ENCODE measurements around the gene ANOS1. TPM values are rescaled to one million over a fixed set of nuclear protein-coding genes. Genes with fewer than 3 reads are reported as not detected.
"Not testable (repeated sequence)": the region's sequence is repeated elsewhere in the genome, so short reads cannot be mapped to it uniquely, and the experiment has no call there.

ANOS1 gene
- total RNA-seq, 1 donor from 2014 or later, result not detected

GRCh38 chrX:8548446-8548845 is 183.5 kb downstream of the ANOS1 start:
- no peak overlapping the region for H3K4me3 Mint-ChIP-seq
- no peaks in the 10 kb centered on the region for H3K36me3 Mint-ChIP-seq (ENCODE audit: low read depth)
- H3K27me3 Mint-ChIP-seq (ENCODE audit: insufficient read depth), result no peaks in the 10 kb centered on the region
- H3K9me3 Mint-ChIP-seq, result peaks cover 6% of the 10 kb centered on the region
- no peaks in the 10 kb centered on the region for H3K4me1 Mint-ChIP-seq (ENCODE audit: low read depth)
- no peak for DNase-seq (ENCODE audit: low spot score)
- intact Hi-C loops (cut with micrococcal nuclease), result no loop called here
- no peak overlapping the region for H3K27ac Mint-ChIP-seq

GRCh38 chrX:8546715-8547114 is 185.2 kb downstream of the ANOS1 start:
- Mint-ChIP-seq H3K4me1 (ENCODE audit: low read depth) (no peaks in the 10 kb centered on the region), H3K27me3 (ENCODE audit: insufficient read depth) (no peaks in the 10 kb centered on the region), H3K27ac (no peak overlapping the region), H3K9me3 (peaks cover 6% of the 10 kb centered on the region), H3K4me3 (no peak overlapping the region), H3K36me3 (ENCODE audit: low read depth) (no peaks in the 10 kb centered on the region)
- intact Hi-C loops (cut with micrococcal nuclease), result no loop called here
- no peak for DNase-seq (ENCODE audit: low spot score)

GRCh38 chrX:8520791-8521190 is 211.1 kb downstream of the ANOS1 start:
- H3K4me1 Mint-ChIP-seq (ENCODE audit: low read depth), result no peaks in the 10 kb centered on the region
- no peaks in the 10 kb centered on the region for H3K27me3 Mint-ChIP-seq (ENCODE audit: insufficient read depth)
- no peak overlapping the region for H3K4me3 Mint-ChIP-seq
- H3K27ac Mint-ChIP-seq, result no peak overlapping the region
- H3K36me3 Mint-ChIP-seq (ENCODE audit: low read depth), result no peaks in the 10 kb centered on the region
- H3K9me3 Mint-ChIP-seq, result no peaks in the 10 kb centered on the region
- intact Hi-C loops (cut with micrococcal nuclease), result no loop called here
- no peak for DNase-seq (ENCODE audit: low spot score)

DNA sequence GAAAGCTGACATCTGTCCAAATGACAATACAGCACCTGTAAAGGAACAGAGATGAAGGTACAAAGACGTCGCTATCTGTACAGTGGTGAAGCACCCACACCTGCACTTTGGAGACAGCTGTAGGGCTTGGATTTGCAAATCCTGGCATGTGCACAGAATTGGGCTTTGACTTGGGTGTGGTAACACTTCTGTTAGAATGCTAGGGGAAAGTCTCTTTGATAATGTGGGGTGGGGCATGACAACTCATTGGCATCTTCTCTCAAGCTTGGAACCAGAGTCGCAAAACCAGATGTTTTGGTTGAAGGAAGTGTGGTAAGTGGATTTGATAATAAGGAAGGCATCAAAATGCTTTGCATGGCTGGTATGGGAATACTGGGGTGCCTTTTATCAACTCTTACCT is 211.8 kb downstream of the ANOS1 start:
- no peak for DNase-seq (ENCODE audit: low spot score)
- no peak overlapping the region for H3K27ac Mint-ChIP-seq
- H3K27me3 Mint-ChIP-seq (ENCODE audit: insufficient read depth), result no peaks in the 10 kb centered on the region
- no peaks in the 10 kb centered on the region for H3K36me3 Mint-ChIP-seq (ENCODE audit: low read depth)
- no peaks in the 10 kb centered on the region for H3K9me3 Mint-ChIP-seq
- intact Hi-C loops (cut with micrococcal nuclease), result no loop called here
- no peaks in the 10 kb centered on the region for H3K4me1 Mint-ChIP-seq (ENCODE audit: low read depth)
- H3K4me3 Mint-ChIP-seq, result no peak overlapping the region

GRCh38 chrX:8504451-8504850 is 227.5 kb downstream of the ANOS1 start:
- Mint-ChIP-seq H3K27me3 (ENCODE audit: insufficient read depth) (no peaks in the 10 kb centered on the region), H3K27ac (no peak overlapping the region)
- intact Hi-C loops (cut with micrococcal nuclease), result no loop called here

DNA sequence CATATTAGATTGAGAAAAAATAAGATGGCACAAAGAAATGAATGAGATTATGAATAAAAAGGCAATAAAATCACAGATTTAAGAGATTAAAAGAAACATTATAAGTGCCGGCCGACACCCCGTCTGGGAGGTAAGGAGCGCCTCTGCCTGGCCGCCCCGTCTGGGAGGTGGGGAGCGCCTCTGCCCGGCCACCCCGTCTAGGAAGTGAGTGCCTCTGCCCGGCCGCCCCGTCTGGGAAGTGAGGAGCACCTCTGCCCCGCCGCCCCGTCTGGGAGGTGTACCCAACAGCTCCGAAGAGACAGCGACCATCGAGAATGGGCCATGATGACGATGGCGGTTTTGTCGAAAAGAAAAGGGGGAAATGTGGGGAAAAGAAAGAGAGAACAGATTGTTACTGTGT is 229.8 kb downstream of the ANOS1 start:
- H3K4me3 Mint-ChIP-seq; intact Hi-C loops (cut with micrococcal nuclease); H3K4me1 Mint-ChIP-seq (ENCODE audit: low read depth); H3K9me3 Mint-ChIP-seq; H3K27me3 Mint-ChIP-seq (ENCODE audit: insufficient read depth); H3K27ac Mint-ChIP-seq; H3K36me3 Mint-ChIP-seq (ENCODE audit: low read depth); DNase-seq (ENCODE audit: low spot score): not testable (repeated sequence)

More at GRCh38 chrX:8504451-8504850, 227.5 kb downstream of the ANOS1 start:
- Mint-ChIP-seq H3K4me3 (no peak overlapping the region), H3K4me1 (ENCODE audit: low read depth) (no peaks in the 10 kb centered on the region), H3K36me3 (ENCODE audit: low read depth) (no peaks in the 10 kb centered on the region), H3K9me3 (no peaks in the 10 kb centered on the region)
- DNase-seq (ENCODE audit: low spot score), result no peak

DNA sequence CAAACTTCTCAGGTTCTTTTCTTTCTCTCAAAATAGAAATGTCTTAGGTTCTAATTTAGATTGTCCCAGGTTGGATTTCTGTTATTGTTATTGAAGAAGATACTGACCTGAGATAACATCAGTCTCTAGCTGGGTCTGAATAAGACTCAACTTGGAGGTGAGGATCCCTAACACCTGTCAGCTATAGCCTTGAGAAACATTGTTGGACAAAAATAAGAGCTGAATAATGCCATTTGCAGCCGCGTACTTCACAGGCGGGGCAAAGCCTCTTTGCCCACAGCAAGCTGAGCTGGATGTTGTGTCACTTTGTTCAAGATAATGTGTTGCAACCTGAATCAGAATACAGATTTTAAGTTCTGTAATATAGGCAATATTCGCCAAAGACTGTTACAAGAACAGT is 231.7 kb downstream of the ANOS1 start:
- intact Hi-C loops (cut with micrococcal nuclease), result no loop called here
- H3K36me3 Mint-ChIP-seq (ENCODE audit: low read depth), result no peaks in the 10 kb centered on the region
- H3K4me1 Mint-ChIP-seq (ENCODE audit: low read depth), result no peaks in the 10 kb centered on the region
- no peak overlapping the region for H3K27ac Mint-ChIP-seq
- no peaks in the 10 kb centered on the region for H3K27me3 Mint-ChIP-seq (ENCODE audit: insufficient read depth)
- no peak for DNase-seq (ENCODE audit: low spot score)
- no peak overlapping the region for H3K4me3 Mint-ChIP-seq
- no peaks in the 10 kb centered on the region for H3K9me3 Mint-ChIP-seq

DNA sequence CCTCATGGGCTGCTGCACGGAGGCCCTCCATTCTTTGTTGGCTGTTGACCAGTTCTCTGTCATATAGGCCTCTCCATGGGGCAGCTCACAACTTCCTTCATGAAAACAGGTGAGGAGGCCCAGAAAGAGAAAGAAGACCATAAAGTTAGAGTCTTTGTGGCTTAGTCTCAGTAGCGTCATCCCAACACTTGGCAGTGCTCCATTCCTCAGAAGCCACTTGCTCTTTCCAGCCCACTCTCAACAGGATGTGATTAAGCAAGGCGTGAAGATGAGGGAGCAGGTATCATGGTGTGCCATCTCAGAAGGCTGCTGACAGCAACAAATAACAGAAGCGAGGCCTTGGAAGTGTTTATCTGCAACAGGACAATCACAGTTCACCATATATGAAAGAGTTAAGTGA is 236.9 kb downstream of the ANOS1 start:
- intact Hi-C loops (cut with micrococcal nuclease); H3K27ac Mint-ChIP-seq; H3K27me3 Mint-ChIP-seq (ENCODE audit: insufficient read depth); H3K9me3 Mint-ChIP-seq; H3K4me3 Mint-ChIP-seq; DNase-seq (ENCODE audit: low spot score); H3K36me3 Mint-ChIP-seq (ENCODE audit: low read depth); H3K4me1 Mint-ChIP-seq (ENCODE audit: low read depth): not testable (repeated sequence)

- Mint-ChIP-seq H3K27me3 (ENCODE audit: insufficient read depth) (no peaks in the 10 kb centered on the region), H3K36me3 (ENCODE audit: low read depth) (no peaks in the 10 kb centered on the region), H3K4me1 (ENCODE audit: low read depth) (no peaks in the 10 kb centered on the region), H3K9me3 (no peaks in the 10 kb centered on the region), H3K27ac (no peak overlapping the region), H3K4me3 (no peak overlapping the region)
- DNase-seq (ENCODE audit: low spot score), result no peak
- intact Hi-C loops (cut with micrococcal nuclease), result no loop called here
These were observed 247.5 kb downstream of the ANOS1 start for GRCh38 chrX:8484360-8484949.

Other genes with a start within 250 kb of the ANOS1 start
- gene FAM9A, start 69.2 kb upstream of the ANOS1 start, total RNA-seq, result not detected in 2 replicates

All from activated T-helper 1 cell treated with anti-CD3 and anti-CD28 coated beads, Interleukin-12 subunit alpha, Interleukin-12 subunit beta, Interleukin-2, Interleukin-4 antibody, amounts not matched to agents 30 ng/mL and 10 ng/mL and 1 ng/mL, durations not matched to agents 14 hours and 24 hours and 36 hours (primary cell).